Endothelial cell of umbilical vein (primary cell): ENCODE measurements around the gene LRRK2.

Experiments used
- MYC ChIP-seq: IDR thresholded peaks from one replicate; pipeline ENCODE4 v1.6.1; 2011; ENCODE audit warnings: mild to moderate bottlenecking, low read depth, low read length
- POLR2AphosphoS5 ChIP-seq: IDR thresholded peaks from 2 replicates; pipeline ENCODE4 v1.6.1; 2012; ENCODE audit warnings: low read depth, mild to moderate bottlenecking, control low read depth, low read length, moderate library complexity; ENCODE audit not compliant: insufficient read depth
- TF ChIP-seq, protein P1 (sequence below), 2 donors: IDR thresholded peaks; 1 replicate in 1 of 2; 2 replicates in 1 of 2; pipeline ENCODE4 v1.5.1; 2011; ENCODE audit warnings: low read length in 2 of 2, mild to moderate bottlenecking in 2 of 2, moderate library complexity in 2 of 2, control low read depth in 1 of 2, inconsistent platforms in 1 of 2, low read depth in 1 of 2; ENCODE audit not compliant: insufficient read depth in 1 of 2; ENCODE audit errors: extremely low read depth in 1 of 2
- TF ChIP-seq, protein P2 (sequence below): IDR thresholded peaks from 2 replicates; pipeline ENCODE4 v1.6.1; 2011; ENCODE audit not compliant: insufficient read depth, insufficient read length

DNA sequence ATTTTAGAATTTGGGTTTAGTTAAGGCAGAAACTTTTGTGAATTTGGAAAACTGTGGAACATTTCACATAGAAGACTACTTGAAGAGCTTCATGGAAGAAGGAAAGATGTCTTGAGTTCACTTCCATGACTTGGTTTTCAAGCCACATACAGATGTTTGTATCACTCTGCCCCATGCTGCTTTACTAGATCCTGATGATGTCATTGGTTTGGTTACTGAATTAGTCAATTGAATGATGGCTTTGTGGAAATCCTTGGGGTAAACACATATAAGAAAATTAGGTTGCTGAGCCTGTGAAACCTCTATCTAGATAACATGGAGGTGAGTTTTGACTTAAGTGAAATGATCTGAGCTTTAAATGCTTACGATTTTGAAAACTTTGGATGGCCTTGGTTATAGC, 90.6 kb downstream of the LRRK2 start:
- TF ChIP-seq POLR2AphosphoS5 (no peak), MYC (no peak)
- TF ChIP-seq, protein P1, sequence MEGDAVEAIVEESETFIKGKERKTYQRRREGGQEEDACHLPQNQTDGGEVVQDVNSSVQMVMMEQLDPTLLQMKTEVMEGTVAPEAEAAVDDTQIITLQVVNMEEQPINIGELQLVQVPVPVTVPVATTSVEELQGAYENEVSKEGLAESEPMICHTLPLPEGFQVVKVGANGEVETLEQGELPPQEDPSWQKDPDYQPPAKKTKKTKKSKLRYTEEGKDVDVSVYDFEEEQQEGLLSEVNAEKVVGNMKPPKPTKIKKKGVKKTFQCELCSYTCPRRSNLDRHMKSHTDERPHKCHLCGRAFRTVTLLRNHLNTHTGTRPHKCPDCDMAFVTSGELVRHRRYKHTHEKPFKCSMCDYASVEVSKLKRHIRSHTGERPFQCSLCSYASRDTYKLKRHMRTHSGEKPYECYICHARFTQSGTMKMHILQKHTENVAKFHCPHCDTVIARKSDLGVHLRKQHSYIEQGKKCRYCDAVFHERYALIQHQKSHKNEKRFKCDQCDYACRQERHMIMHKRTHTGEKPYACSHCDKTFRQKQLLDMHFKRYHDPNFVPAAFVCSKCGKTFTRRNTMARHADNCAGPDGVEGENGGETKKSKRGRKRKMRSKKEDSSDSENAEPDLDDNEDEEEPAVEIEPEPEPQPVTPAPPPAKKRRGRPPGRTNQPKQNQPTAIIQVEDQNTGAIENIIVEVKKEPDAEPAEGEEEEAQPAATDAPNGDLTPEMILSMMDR (IDR thresholded peaks at IDR 0.05; ENCODE audit: extremely low read depth in 1 of 2, insufficient read depth in 1 of 2, low read depth in 1 of 2, low read length in 2 of 2) = no peak
- TF ChIP-seq, protein P2, sequence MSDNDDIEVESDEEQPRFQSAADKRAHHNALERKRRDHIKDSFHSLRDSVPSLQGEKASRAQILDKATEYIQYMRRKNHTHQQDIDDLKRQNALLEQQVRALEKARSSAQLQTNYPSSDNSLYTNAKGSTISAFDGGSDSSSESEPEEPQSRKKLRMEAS = no peak
